Gastroesophageal sphincter (tissue), 4 donors: ENCODE measurements around the gene CCL2. TPM values are rescaled to one million over a fixed set of nuclear protein-coding genes. Genes with fewer than 3 reads are reported as not detected.

Experiments
- ATAC-seq: fragments of 150-250 bp; one replicate; pipeline ENCODE4 v1.9.1; 2016; ENCODE audit warnings: mild to moderate bottlenecking, moderate library complexity
- H3K27ac ChIP-seq, 4 donors: fragments of 200-600 bp; sonication (generic) in 3 of 4; 1 replicate in 3 of 4; 2 replicates in 1 of 4; pipeline ENCODE4 v1.5.1; 2016 to 2019
- H3K27me3 ChIP-seq: fragments of 200-600 bp; sonication (generic); one replicate; pipeline ENCODE4 v1.5.1; 2019
- H3K36me3 ChIP-seq, 2 donors: fragments of 200-600 bp; sonication (generic); one replicate each; pipeline ENCODE4 v1.5.1; 2019; ENCODE audit warnings: control low read depth in 1 of 2
- H3K4me1 ChIP-seq, 3 donors: fragments of 200-600 bp; sonication (generic); 1 replicate in 2 of 3; 2 replicates in 1 of 3; pipeline ENCODE4 v1.5.1; 2016 to 2019; ENCODE audit warnings: control low read depth in 2 of 3
- H3K4me3 ChIP-seq, 2 donors: fragments of 200-600 bp; sonication (generic); one replicate each; pipeline ENCODE4 v1.5.1; 2019; ENCODE audit warnings: mild to moderate bottlenecking in 1 of 2, moderate library complexity in 1 of 2
- H3K9me3 ChIP-seq, 3 donors: fragments of 200-600 bp; sonication (generic); one replicate each; pipeline ENCODE4 v1.5.1; 2017 to 2019; ENCODE audit warnings: control low read depth in 2 of 3
- EP300 ChIP-seq: sonication (generic); formaldehyde crosslinking; IDR thresholded peaks from one replicate; pipeline ENCODE4 v1.6.1; 2017; ENCODE audit warnings: antibody characterized with exemption, mild to moderate bottlenecking
- POLR2A ChIP-seq, 2 donors: fragments of 450-650 bp; IDR thresholded peaks; one replicate each; pipeline ENCODE4 v1.6.1; 2017; ENCODE audit warnings: antibody characterized with exemption in 2 of 2, mild to moderate bottlenecking in 2 of 2, moderate library complexity in 1 of 2
- POLR2AphosphoS5 ChIP-seq: sonication (generic); formaldehyde crosslinking; IDR thresholded peaks from one replicate; pipeline ENCODE4 v1.6.1; 2017; ENCODE audit warnings: antibody characterized with exemption
- WGBS, 2 donors: methylation state at CpG; one replicate each; pipeline ENCODE4 v1.1.5; 2018; ENCODE audit warnings: low coverage in 1 of 2; 5-methylcytosine and 5-hydroxymethylcytosine counted together
- total RNA-seq, 4 donors: library from RNA; depleted of rRNA; stranded (reverse); fragments of >200 nt; gene quantifications; one replicate each; pipeline ENCODE4 v1.1.0, GENCODE V29; 2016
- TF ChIP-seq, protein P1 (sequence below), 4 experiments: fragments of 200-600 bp in 2 of 4; fragments of 450-650 bp in 2 of 4; sonication (generic) in 1 of 4; IDR thresholded peaks; one replicate each; pipeline ENCODE4 v1.5.1; 2017 to 2019; ENCODE audit warnings: antibody characterized with exemption in 4 of 4, mild to moderate bottlenecking in 2 of 4, moderate library complexity in 2 of 4

The CCL2 gene
- total RNA-seq, 4 donors from 2014 or later = 5.0 to 121 (median 20.9) TPM

DNA sequence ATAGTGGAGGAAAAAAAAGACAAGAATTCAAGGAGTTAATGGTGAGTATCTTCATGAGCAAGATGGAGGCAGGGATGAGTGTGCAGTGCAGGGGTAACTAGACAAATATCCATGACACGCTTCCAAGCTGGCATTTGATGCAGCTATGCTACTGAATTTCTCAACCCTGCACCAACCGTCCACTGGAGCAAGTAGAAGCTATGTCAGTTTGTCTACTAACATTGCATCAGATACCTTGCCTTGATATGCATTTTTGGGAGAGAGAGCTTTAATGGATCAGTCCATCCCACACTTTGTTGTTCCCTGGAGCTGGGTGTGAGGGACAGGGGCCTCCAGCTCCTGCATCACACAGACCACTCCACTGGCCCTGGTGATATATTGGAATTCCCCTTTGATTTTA is 46.9 kb downstream of the CCL2 start:
- no peak for ATAC-seq
- 75% methylated on average over 2 of the region's 2 CpGs; no CpG with 5 or more reads in 1 of the 2 donors for WGBS, 2 donors
- Histone ChIP-seq H3K36me3 (no peaks in the 10 kb centered on the region), H3K4me1 (peaks cover 0 to 23% (median 11%) of the 10 kb centered on the region in 3 donors), H3K27me3 (no peaks in the 10 kb centered on the region), H3K4me3 (no peak overlapping the region), H3K27ac (no peak overlapping the region), H3K9me3 (no peaks in the 10 kb centered on the region)
- no peak for TF ChIP-seq POLR2A (IDR thresholded peaks at IDR 0.05)
- TF ChIP-seq, protein P1, sequence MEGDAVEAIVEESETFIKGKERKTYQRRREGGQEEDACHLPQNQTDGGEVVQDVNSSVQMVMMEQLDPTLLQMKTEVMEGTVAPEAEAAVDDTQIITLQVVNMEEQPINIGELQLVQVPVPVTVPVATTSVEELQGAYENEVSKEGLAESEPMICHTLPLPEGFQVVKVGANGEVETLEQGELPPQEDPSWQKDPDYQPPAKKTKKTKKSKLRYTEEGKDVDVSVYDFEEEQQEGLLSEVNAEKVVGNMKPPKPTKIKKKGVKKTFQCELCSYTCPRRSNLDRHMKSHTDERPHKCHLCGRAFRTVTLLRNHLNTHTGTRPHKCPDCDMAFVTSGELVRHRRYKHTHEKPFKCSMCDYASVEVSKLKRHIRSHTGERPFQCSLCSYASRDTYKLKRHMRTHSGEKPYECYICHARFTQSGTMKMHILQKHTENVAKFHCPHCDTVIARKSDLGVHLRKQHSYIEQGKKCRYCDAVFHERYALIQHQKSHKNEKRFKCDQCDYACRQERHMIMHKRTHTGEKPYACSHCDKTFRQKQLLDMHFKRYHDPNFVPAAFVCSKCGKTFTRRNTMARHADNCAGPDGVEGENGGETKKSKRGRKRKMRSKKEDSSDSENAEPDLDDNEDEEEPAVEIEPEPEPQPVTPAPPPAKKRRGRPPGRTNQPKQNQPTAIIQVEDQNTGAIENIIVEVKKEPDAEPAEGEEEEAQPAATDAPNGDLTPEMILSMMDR (IDR thresholded peaks at IDR 0.05) = no peak
- no peak for TF ChIP-seq EP300
- no peak for TF ChIP-seq POLR2AphosphoS5

- ATAC-seq = no peak
Measured at GRCh38 chr17:34302636-34303035, 47.6 kb downstream of the CCL2 start.

GRCh38 chr17:34303606-34304005 is 48.5 kb downstream of the CCL2 start:
- Histone ChIP-seq H3K4me3 (no peak overlapping the region), H3K36me3 (no peaks in the 10 kb centered on the region), H3K4me1 (peaks cover 0 to 32% (median 11%) of the 10 kb centered on the region in 3 donors), H3K27me3 (no peaks in the 10 kb centered on the region), H3K27ac (no peak overlapping the region), H3K9me3 (no peaks in the 10 kb centered on the region)
- no peak for ATAC-seq
- 89% methylated on average over 2 of the region's 2 CpGs; no CpG with 5 or more reads in 1 of the 2 donors for WGBS, 2 donors
- TF ChIP-seq POLR2A (IDR thresholded peaks at IDR 0.05) (no peak), POLR2AphosphoS5 (no peak), EP300 (no peak)
- TF ChIP-seq, protein P1 (IDR thresholded peaks at IDR 0.05) = no peak

More at GRCh38 chr17:34302636-34303035, 47.6 kb downstream of the CCL2 start:
- Histone ChIP-seq H3K36me3 (no peaks in the 10 kb centered on the region), H3K27ac (no peak overlapping the region), H3K4me3 (no peak overlapping the region), H3K4me1 (peaks cover 0 to 30% (median 11%) of the 10 kb centered on the region in 3 donors), H3K27me3 (no peaks in the 10 kb centered on the region), H3K9me3 (no peaks in the 10 kb centered on the region)
- WGBS, 2 donors = 91 to 100% methylated on average over 1 of the region's 1 CpG
- TF ChIP-seq POLR2A (IDR thresholded peaks at IDR 0.05) (no peak), EP300 (no peak), POLR2AphosphoS5 (no peak)
- TF ChIP-seq, protein P1 (IDR thresholded peaks at IDR 0.05) = no peak

DNA sequence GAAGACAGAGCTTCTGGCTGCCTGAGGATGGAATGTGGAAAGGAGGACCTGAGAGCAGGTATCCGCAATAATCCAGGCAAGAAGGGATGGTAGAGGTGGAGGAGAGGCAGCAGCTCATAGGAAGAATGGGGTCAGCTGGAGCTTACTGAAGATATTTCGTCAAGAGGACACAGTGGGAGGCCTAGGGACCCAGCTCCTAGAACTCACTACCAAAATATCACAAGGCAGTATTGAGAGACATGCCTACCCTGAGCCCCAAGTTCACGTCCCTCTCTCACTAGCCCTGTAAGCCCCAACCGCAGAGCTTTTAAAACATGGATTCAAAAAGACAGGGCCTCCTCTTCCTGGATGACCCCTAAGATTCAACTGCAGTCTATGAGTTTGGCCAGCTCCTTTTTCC is 50.0 kb downstream of the CCL2 start:
- WGBS, 2 donors = 91 to 95% methylated on average over 4 of the region's 4 CpGs
- TF ChIP-seq POLR2AphosphoS5 (no peak), POLR2A (IDR thresholded peaks at IDR 0.05) (no peak), EP300 (no peak)
- TF ChIP-seq, protein P1 (IDR thresholded peaks at IDR 0.05) = no peak
- Histone ChIP-seq H3K4me1 (peaks cover 0 to 32% (median 7%) of the 10 kb centered on the region in 3 donors), H3K36me3 (no peaks in the 10 kb centered on the region), H3K27me3 (no peaks in the 10 kb centered on the region), H3K9me3 (no peaks in the 10 kb centered on the region), H3K27ac (no peak overlapping the region), H3K4me3 (no peak overlapping the region)
- ATAC-seq = no peak

GRCh38 chr17:34305606-34306005 is 50.5 kb downstream of the CCL2 start:
- Histone ChIP-seq H3K27me3 (no peaks in the 10 kb centered on the region), H3K9me3 (no peaks in the 10 kb centered on the region), H3K4me1 (peaks cover 0 to 28% (median 1%) of the 10 kb centered on the region in 3 donors), H3K36me3 (no peaks in the 10 kb centered on the region), H3K27ac (no peak overlapping the region), H3K4me3 (no peak overlapping the region)
- ATAC-seq = no peak
- TF ChIP-seq, protein P1 (IDR thresholded peaks at IDR 0.05) = no peak
- TF ChIP-seq EP300 (no peak), POLR2A (IDR thresholded peaks at IDR 0.05) (no peak), POLR2AphosphoS5 (no peak)
